Measurements from ENCODE around the gene DENND1A. TPM values are rescaled to one million over a fixed set of nuclear protein-coding genes. Genes with fewer than 3 reads are reported as not detected.

Gene DENND1A
- total and polyA plus RNA-seq, 2 experiments from 2014 or later: 13.1 to 14.5 TPM

GRCh38 chr9:123806829-123807228, 123.1 kb downstream of the DENND1A start:
- TF ChIP-seq, protein P1, sequence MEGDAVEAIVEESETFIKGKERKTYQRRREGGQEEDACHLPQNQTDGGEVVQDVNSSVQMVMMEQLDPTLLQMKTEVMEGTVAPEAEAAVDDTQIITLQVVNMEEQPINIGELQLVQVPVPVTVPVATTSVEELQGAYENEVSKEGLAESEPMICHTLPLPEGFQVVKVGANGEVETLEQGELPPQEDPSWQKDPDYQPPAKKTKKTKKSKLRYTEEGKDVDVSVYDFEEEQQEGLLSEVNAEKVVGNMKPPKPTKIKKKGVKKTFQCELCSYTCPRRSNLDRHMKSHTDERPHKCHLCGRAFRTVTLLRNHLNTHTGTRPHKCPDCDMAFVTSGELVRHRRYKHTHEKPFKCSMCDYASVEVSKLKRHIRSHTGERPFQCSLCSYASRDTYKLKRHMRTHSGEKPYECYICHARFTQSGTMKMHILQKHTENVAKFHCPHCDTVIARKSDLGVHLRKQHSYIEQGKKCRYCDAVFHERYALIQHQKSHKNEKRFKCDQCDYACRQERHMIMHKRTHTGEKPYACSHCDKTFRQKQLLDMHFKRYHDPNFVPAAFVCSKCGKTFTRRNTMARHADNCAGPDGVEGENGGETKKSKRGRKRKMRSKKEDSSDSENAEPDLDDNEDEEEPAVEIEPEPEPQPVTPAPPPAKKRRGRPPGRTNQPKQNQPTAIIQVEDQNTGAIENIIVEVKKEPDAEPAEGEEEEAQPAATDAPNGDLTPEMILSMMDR (IDR thresholded peaks at IDR 0.05; ENCODE audit: low read depth, low read length): no peak
- Histone ChIP-seq H3K4me1 (ENCODE audit: low read depth) (no peaks in the 10 kb centered on the region), H3K4me3 (no peak overlapping the region), H3K27ac (no peak overlapping the region), H3K27me3 (no peaks in the 10 kb centered on the region), H3K36me3 (no peaks in the 10 kb centered on the region), H3K9me3 (ENCODE audit: low read depth) (no peaks in the 10 kb centered on the region)
- no peak for DNase-seq (ENCODE audit: low read depth in 1 of 2, low spot score in 1 of 2)

DNA sequence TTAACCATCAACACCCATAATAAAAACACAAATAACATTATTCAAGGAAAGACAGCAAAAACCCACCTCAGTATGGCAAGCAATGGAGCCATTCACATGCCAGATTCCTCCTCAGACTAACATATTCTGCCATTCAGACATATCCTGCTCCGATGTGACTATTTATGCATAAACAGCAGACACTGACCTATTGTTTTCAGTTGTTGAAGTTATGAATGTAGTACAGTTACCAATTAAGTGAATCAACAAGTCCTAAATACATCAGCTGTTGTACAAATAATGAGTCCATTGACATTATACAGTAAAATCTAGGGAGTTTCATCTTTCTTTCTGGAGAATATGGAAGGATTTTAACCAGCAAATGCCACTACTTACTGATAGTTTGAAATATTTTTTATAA, 131.7 kb downstream of the DENND1A start:
- H3K27me3 ChIP-seq: no peaks in the 10 kb centered on the region

DNA sequence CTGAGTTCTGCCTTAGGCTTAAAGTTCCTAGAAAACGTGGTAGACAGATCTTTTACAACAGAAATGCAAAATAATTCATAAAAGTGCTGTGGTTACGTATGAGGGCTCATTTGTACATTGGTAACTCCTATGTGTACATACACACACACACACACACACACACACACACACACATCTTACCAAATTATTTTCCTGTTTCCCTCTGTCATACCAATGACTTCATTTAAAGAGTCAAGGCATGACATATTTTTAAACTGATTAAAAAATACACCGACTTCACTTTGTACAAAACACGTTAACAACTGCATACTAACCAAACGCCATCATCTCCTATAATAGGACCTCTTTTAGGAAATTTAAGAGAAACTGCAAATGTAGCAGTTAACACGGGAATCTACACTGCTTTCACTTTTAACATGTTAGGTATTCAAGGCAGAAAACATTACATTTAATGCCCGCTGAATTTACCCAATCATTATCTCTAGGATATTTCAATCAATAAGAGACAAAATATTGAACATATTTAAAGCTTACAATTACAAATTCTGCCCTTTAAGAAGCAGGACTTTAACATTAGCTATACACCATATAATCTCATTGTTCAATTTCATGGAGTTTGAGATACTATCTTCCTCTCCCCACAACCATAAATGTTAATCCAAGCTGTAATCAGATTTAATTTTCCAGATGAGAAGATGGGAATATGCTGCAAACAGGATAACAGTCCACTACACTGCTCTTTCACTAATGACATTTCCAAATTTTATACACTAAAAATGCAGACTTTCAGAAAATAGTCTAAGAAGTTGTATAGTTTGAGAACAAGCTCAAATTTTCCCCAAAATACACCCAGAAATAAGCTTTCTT, 133.1 kb downstream of the DENND1A start:
- DNase-seq (ENCODE audit: low read depth in 1 of 2, low spot score in 1 of 2): no peak
- TF ChIP-seq, protein P1 (IDR thresholded peaks at IDR 0.05; ENCODE audit: low read depth, low read length): no peak
- Histone ChIP-seq H3K27me3 (no peaks in the 10 kb centered on the region), H3K4me1 (ENCODE audit: low read depth) (no peaks in the 10 kb centered on the region), H3K36me3 (no peaks in the 10 kb centered on the region), H3K27ac (no peak overlapping the region), H3K4me3 (no peak overlapping the region), H3K9me3 (ENCODE audit: low read depth) (no peaks in the 10 kb centered on the region)

More for the DNA sequence above, 131.7 kb downstream of the DENND1A start:
- no peak overlapping the region for H3K4me3 ChIP-seq
- TF ChIP-seq, protein P1 (IDR thresholded peaks at IDR 0.05; ENCODE audit: low read depth, low read length): no peak
- no peak for DNase-seq (ENCODE audit: low read depth in 1 of 2, low spot score in 1 of 2)
- no peaks in the 10 kb centered on the region for H3K9me3 ChIP-seq (ENCODE audit: low read depth)
- H3K27ac ChIP-seq: no peak overlapping the region
- no peaks in the 10 kb centered on the region for H3K36me3 ChIP-seq
- no peaks in the 10 kb centered on the region for H3K4me1 ChIP-seq (ENCODE audit: low read depth)

DNA sequence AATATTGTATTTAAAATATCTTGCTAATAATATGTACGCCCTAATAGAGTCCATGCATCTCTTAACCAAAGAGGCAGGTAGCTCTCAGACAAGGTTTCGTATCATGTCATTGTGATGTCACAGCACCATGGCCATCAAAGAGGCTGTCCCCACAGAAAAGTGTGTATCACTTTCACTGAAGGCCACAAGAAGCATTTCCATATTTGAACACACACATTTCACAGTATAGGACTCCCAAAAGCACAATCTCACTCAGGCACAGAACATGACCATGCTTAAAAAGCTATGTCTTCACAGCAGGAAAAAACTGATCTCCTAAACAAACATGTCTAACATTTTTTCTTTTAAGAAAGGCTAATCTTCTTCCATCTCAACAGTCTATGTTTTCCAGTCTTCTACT, 133.8 kb downstream of the DENND1A start:
- TF ChIP-seq, protein P1 (IDR thresholded peaks at IDR 0.05; ENCODE audit: low read depth, low read length): no peak

DNA sequence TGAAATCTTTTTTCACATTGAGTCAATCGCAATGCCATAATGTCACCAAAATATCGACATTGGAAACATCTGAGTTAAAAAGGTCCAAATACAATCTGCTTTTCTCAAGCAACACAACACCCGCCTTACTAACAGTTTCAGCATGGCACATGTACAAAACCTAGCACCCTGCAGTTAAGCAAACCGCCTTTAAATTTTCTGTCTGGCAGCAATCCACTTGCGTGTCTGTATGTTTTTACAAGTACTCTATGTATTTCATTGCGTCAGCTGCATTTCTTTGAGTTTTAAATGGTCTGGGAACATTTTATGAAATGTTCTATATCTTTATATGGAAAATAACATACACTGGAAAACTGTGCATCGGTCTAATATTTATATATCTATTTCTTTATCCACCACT, 134.6 kb downstream of the DENND1A start:
- Histone ChIP-seq H3K36me3 (no peaks in the 10 kb centered on the region), H3K4me1 (ENCODE audit: low read depth) (no peaks in the 10 kb centered on the region), H3K4me3 (no peak overlapping the region), H3K27ac (no peak overlapping the region), H3K27me3 (no peaks in the 10 kb centered on the region), H3K9me3 (ENCODE audit: low read depth) (no peaks in the 10 kb centered on the region)
- DNase-seq (ENCODE audit: low read depth in 1 of 2, low spot score in 1 of 2): peak in 1 of 2 donors; percentile 24
- TF ChIP-seq, protein P1 (IDR thresholded peaks at IDR 0.05; ENCODE audit: low read depth, low read length): no peak

More for the DNA sequence above, 133.8 kb downstream of the DENND1A start:
- Histone ChIP-seq H3K27ac (no peak overlapping the region), H3K9me3 (ENCODE audit: low read depth) (no peaks in the 10 kb centered on the region), H3K36me3 (no peaks in the 10 kb centered on the region), H3K27me3 (no peaks in the 10 kb centered on the region), H3K4me3 (no peak overlapping the region), H3K4me1 (ENCODE audit: low read depth) (no peaks in the 10 kb centered on the region)
- DNase-seq (ENCODE audit: low read depth in 1 of 2, low spot score in 1 of 2): no peak
